Sigmoid colon (tissue), 4 donors: ENCODE data around the gene MAP4K4.

ENCODE experiments used
- EP300 ChIP-seq, 4 donors: sonication (generic); formaldehyde crosslinking; IDR thresholded peaks; one replicate each; pipeline ENCODE4 v1.6.1; 2017; ENCODE audit warnings: antibody characterized with exemption in 4 of 4
- TF ChIP-seq, protein P1 (sequence below), 4 experiments: fragments of 450-650 bp in 3 of 4; fragments of 200-600 bp in 1 of 4; IDR thresholded peaks; one replicate each; pipeline ENCODE4 v1.5.1; 2016 to 2019; ENCODE audit warnings: antibody characterized with exemption in 4 of 4, mild to moderate bottlenecking in 3 of 4, moderate library complexity in 2 of 4

DNA sequence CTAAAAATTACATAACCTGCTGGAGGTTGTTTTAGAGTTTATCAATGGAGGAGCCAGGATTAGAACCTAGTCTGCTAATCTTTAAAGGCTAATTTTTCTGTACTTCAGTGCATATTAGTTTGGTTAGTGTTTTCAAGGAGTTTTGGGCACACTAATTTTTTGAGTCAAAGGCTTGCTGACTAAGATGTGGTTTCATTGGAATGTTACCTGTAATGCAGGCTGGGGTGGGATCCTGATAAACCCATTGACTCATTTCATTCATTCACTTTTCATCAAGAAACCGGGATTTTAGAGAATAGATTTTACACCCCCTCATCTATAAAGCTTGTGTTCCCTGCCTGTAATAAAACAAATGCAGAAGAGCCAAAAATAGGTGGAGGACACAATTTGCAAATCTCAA is 202.4 kb downstream of the MAP4K4 start:
- no peak for TF ChIP-seq EP300 (IDR thresholded peaks at IDR 0.05)
- TF ChIP-seq, protein P1, sequence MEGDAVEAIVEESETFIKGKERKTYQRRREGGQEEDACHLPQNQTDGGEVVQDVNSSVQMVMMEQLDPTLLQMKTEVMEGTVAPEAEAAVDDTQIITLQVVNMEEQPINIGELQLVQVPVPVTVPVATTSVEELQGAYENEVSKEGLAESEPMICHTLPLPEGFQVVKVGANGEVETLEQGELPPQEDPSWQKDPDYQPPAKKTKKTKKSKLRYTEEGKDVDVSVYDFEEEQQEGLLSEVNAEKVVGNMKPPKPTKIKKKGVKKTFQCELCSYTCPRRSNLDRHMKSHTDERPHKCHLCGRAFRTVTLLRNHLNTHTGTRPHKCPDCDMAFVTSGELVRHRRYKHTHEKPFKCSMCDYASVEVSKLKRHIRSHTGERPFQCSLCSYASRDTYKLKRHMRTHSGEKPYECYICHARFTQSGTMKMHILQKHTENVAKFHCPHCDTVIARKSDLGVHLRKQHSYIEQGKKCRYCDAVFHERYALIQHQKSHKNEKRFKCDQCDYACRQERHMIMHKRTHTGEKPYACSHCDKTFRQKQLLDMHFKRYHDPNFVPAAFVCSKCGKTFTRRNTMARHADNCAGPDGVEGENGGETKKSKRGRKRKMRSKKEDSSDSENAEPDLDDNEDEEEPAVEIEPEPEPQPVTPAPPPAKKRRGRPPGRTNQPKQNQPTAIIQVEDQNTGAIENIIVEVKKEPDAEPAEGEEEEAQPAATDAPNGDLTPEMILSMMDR (IDR thresholded peaks at IDR 0.05) = no peak
